NCI-H510A (cell line): Measurements from ENCODE around the gene POLA2.

Experiments used
- DNase-seq: peaks from one replicate; lab custom pipeline; 2025; lab: John Stamatoyannopoulos, UW

Gene POLA2

GRCh38 chr11:65334696-65335295, 73.0 kb downstream of the POLA2 start:
- DNase-seq: no peak

- DNase-seq: no peak
These were observed 76.9 kb downstream of the POLA2 start for GRCh38 chr11:65338676-65339075.

GRCh38 chr11:65340226-65340625, 78.5 kb downstream of the POLA2 start:
- DNase-seq: no peak

- no peak for DNase-seq
These were observed 80.1 kb downstream of the POLA2 start for GRCh38 chr11:65341856-65342255.
